Endothelial cell of umbilical vein (primary cell): Measurements from ENCODE around the gene RTN3. TPM values are rescaled to one million over a fixed set of nuclear protein-coding genes. Genes with fewer than 3 reads are reported as not detected.

Experiments
- BruUV-seq: library from RNA; stranded (reverse); fragments of 400-500 nt; replicated peaks from 2 replicates; lab custom pipeline; 2021; lab: Mats Ljungman, UMichigan
- CTCF ChIA-PET: fragments of 300-600, 350-600 bp; sonication (Branson Sonifier 250); formaldehyde crosslinking; loops from one replicate; lab custom pipeline; 2021; ENCODE audit warnings: antibody characterized with exemption, inconsistent platforms; lab: Charles Lee
- POLR2A ChIA-PET: fragments of 300-600, 350-600 bp; sonication (Branson Sonifier 250); formaldehyde crosslinking; loops from one replicate; lab custom pipeline; 2021; ENCODE audit warnings: antibody characterized with exemption, inconsistent platforms; lab: Charles Lee
- DNase-seq: peaks from one replicate; pipeline ENCODE4 v3.0.0-alpha.2; 2011; ENCODE audit warnings: low read depth, low spot score
- FAIRE-seq: peaks from 2 replicates; lab custom pipeline; 2011; peaks lifted over from hg19 to GRCh38; lab: Jason Lieb, UNC
- H2AFZ ChIP-seq: 2 replicates; pipeline ENCODE4 v1.6.0; 2012; ENCODE audit warnings: low read depth, low read length, control low read depth, inconsistent platforms
- H3K27ac ChIP-seq: 2 replicates; pipeline ENCODE4 v1.5.1; 2011; ENCODE audit warnings: low read depth, mild to moderate bottlenecking, control low read depth, low read length, moderate library complexity; ENCODE audit not compliant: insufficient read depth
- H3K27me3 ChIP-seq, 2 experiments: 2 replicates each; pipeline versions ENCODE4 v1.6.0 to v1.6.1; 2011; ENCODE audit warnings: low read length in 2 of 2, mixed read lengths in 1 of 2; ENCODE audit not compliant: control insufficient read depth in 2 of 2, insufficient read depth in 2 of 2
- H3K36me3 ChIP-seq, 2 experiments: 2 replicates in 1 of 2; 3 replicates in 1 of 2; pipeline ENCODE4 v1.5.1; 2011; ENCODE audit warnings: low read length in 2 of 2, mild to moderate bottlenecking in 1 of 2, moderate library complexity in 1 of 2; ENCODE audit not compliant: control insufficient read depth in 2 of 2, insufficient read depth in 2 of 2; ENCODE audit errors: extremely low read depth in 1 of 2
- H3K4me1 ChIP-seq: 3 replicates; pipeline ENCODE4 v1.5.1; 2011; ENCODE audit warnings: mild to moderate bottlenecking, low read length; ENCODE audit not compliant: control insufficient read depth, insufficient read depth; ENCODE audit errors: extremely low read depth
- H3K4me2 ChIP-seq: 2 replicates; pipeline ENCODE4 v1.6.1; 2011; ENCODE audit warnings: low read length, control low read depth, mixed read lengths; ENCODE audit not compliant: insufficient read depth
- H3K4me3 ChIP-seq, 3 experiments: fragments of 200-600 bp in 1 of 3; sonication (generic), shearing (Covaris generic) in 1 of 3; replicated peaks in 1 of 3; 2 replicates each; pipeline ENCODE4 v1.5.1; 2011 to 2016; ENCODE audit warnings: control low read depth in 3 of 3, low read length in 3 of 3, mild to moderate bottlenecking in 2 of 3, inconsistent platforms in 1 of 3, low read depth in 1 of 3, moderate library complexity in 1 of 3; ENCODE audit not compliant: insufficient read depth in 1 of 3
- H3K79me2 ChIP-seq: 2 replicates; pipeline ENCODE4 v1.6.0; 2012; ENCODE audit warnings: low read length, inconsistent platforms; ENCODE audit not compliant: control insufficient read depth, insufficient read depth
- H3K9ac ChIP-seq: replicated peaks from 2 replicates; pipeline ENCODE3; 2011; ENCODE audit warnings: low read length, control low read depth; ENCODE audit not compliant: insufficient read depth; ENCODE audit errors: extremely low read depth
- H3K9me1 ChIP-seq: replicated peaks from 3 replicates; pipeline ENCODE4 v1.6.0; 2011; ENCODE audit warnings: mild to moderate bottlenecking, low read length; ENCODE audit not compliant: control insufficient read depth, insufficient read depth; ENCODE audit errors: extremely low read depth
- H3K9me3 ChIP-seq: replicated peaks from 2 replicates; pipeline ENCODE4 v1.5.1; 2012; ENCODE audit warnings: low read length, inconsistent platforms; ENCODE audit not compliant: control insufficient read depth, insufficient read depth
- H4K20me1 ChIP-seq: replicated peaks from 2 replicates; pipeline ENCODE3; 2011; ENCODE audit warnings: mild to moderate bottlenecking, low read length; ENCODE audit not compliant: control insufficient read depth, insufficient read depth; ENCODE audit errors: extremely low read depth
- EZH2 ChIP-seq: IDR thresholded peaks from 2 replicates; pipeline ENCODE4 v1.6.1; 2012; ENCODE audit warnings: borderline replicate concordance, low read depth, mild to moderate bottlenecking, moderate library complexity, low read length, inconsistent platforms; ENCODE audit not compliant: severe bottlenecking
- FOS ChIP-seq: IDR thresholded peaks from 2 replicates; pipeline ENCODE4 v1.6.1; 2011; ENCODE audit warnings: mild to moderate bottlenecking, low read length, moderate library complexity, borderline replicate concordance; ENCODE audit not compliant: insufficient read depth
- GATA2 ChIP-seq: IDR thresholded peaks from 2 replicates; pipeline ENCODE4 v1.7.0; 2011; ENCODE audit warnings: low read depth, mild to moderate bottlenecking, moderate library complexity, mixed read lengths, low read length; ENCODE audit not compliant: insufficient read length, insufficient read depth
- JUN ChIP-seq: IDR thresholded peaks from 2 replicates; pipeline ENCODE4 v1.6.1; 2011; ENCODE audit warnings: borderline replicate concordance, low read depth; ENCODE audit not compliant: insufficient read length, insufficient read depth
- MYC ChIP-seq: IDR thresholded peaks from one replicate; pipeline ENCODE4 v1.6.1; 2011; ENCODE audit warnings: mild to moderate bottlenecking, low read depth, low read length
- POLR2A ChIP-seq: IDR thresholded peaks from 2 replicates; pipeline ENCODE4 v1.6.1; 2012; ENCODE audit warnings: low read depth, mild to moderate bottlenecking, control low read depth, low read length
- POLR2AphosphoS5 ChIP-seq: IDR thresholded peaks from 2 replicates; pipeline ENCODE4 v1.6.1; 2012; ENCODE audit warnings: low read depth, mild to moderate bottlenecking, control low read depth, low read length, moderate library complexity; ENCODE audit not compliant: insufficient read depth
- dilution Hi-C: fragments of 300-500 bp; cut with MboI; formaldehyde crosslinking; loops from one replicate; pipeline ENCODE4 v1.15.0; 2019; ENCODE audit warnings: low sequenced_read_pairs; ENCODE audit not compliant: extremely low pct_ligation_motif_present
- intact Hi-C: fragments of 100-400 bp; cut with micrococcal nuclease; formaldehyde crosslinking; loops from one replicate; pipeline ENCODE4 v1.10.0; 2022
- polyA plus RNA-seq, 4 experiments: library from polyadenylated mRNA; depleted of rRNA in 3 of 4; stranded (reverse) in 3 of 4; unstranded in 1 of 4; fragments of >200 nt; gene quantifications; 2 replicates each; pipeline versions ENCODE4 v1.2.1 to v1.2.3, GENCODE V29; 2011 to 2012; ENCODE audit warnings: missing spikeins in 1 of 4
- total RNA-seq: library from RNA; stranded (reverse); gene quantifications from 2 replicates; pipeline ENCODE4 v1.2.3, GENCODE V29; 2021
- TF ChIP-seq, protein P1 (sequence below): IDR thresholded peaks from 2 replicates; pipeline ENCODE4 v1.6.1; 2011; ENCODE audit not compliant: insufficient read depth, insufficient read length
- TF ChIP-seq, protein P2 (sequence below), 2 donors: IDR thresholded peaks; 1 replicate in 1 of 2; 2 replicates in 1 of 2; pipeline ENCODE4 v1.5.1; 2011; ENCODE audit warnings: low read length in 2 of 2, mild to moderate bottlenecking in 2 of 2, moderate library complexity in 2 of 2, control low read depth in 1 of 2, inconsistent platforms in 1 of 2, low read depth in 1 of 2; ENCODE audit not compliant: insufficient read depth in 1 of 2; ENCODE audit errors: extremely low read depth in 1 of 2

Gene RTN3
- total and polyA plus RNA-seq, 2 donors (not counting 3 experiments of a cell fraction or from before 2014, with no cell fraction given) = 90.6 to 112 TPM

DNA sequence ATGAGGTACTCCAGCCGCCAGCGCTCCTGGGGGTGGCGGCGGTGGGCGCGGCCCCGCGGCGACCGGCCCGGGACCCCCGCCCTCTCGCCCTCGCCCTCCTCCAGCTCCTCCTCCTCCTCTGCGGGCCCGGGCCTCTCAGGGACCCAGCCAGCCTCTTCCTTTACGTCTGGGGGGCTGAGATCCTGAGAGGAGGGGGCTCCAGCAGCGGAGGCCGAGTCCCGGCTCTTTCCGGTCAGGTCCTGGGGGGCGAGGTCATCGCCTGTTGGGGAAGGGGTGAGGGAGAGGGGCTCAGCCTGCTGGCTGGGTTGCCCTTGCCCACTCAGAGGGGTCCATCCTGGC is 83.0 kb downstream of the RTN3 start:
- DNase-seq (no peak), FAIRE-seq (no peak)
- Histone ChIP-seq H4K20me1 (no peaks in the 10 kb centered on the region), H3K4me2 (no peak overlapping the region), H3K36me3 (peaks cover 7 to 9% of the 10 kb centered on the region in 2 experiments), H3K9me1 (no peaks in the 10 kb centered on the region), H3K27me3 (no peaks in the 10 kb centered on the region), H3K79me2 (peaks cover 15% of the 10 kb centered on the region), H3K4me3 (no peak overlapping the region), H3K9me3 (no peaks in the 10 kb centered on the region), H3K9ac (no peak overlapping the region), H3K4me1 (peaks cover 17% of the 10 kb centered on the region), H2AFZ (no peak overlapping the region), H3K27ac (no peak overlapping the region)
- no TSS peak for BruUV-seq
- intact Hi-C loops = no loop called here
- dilution Hi-C loops = no loop called here
- POLR2A ChIA-PET = no interaction called here
- CTCF ChIA-PET = interaction anchor here (1.5 kb wide), 1 partner anchor 385 kb away, joined by 4 read pairs; no protein-coding TSS in a partner anchor
- TF ChIP-seq, protein P1, sequence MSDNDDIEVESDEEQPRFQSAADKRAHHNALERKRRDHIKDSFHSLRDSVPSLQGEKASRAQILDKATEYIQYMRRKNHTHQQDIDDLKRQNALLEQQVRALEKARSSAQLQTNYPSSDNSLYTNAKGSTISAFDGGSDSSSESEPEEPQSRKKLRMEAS = no peak
- TF ChIP-seq EZH2 (no peak), MYC (no peak), POLR2AphosphoS5 (no peak), JUN (no peak), GATA2 (no peak), FOS (no peak), POLR2A (no peak)
- TF ChIP-seq, protein P2, sequence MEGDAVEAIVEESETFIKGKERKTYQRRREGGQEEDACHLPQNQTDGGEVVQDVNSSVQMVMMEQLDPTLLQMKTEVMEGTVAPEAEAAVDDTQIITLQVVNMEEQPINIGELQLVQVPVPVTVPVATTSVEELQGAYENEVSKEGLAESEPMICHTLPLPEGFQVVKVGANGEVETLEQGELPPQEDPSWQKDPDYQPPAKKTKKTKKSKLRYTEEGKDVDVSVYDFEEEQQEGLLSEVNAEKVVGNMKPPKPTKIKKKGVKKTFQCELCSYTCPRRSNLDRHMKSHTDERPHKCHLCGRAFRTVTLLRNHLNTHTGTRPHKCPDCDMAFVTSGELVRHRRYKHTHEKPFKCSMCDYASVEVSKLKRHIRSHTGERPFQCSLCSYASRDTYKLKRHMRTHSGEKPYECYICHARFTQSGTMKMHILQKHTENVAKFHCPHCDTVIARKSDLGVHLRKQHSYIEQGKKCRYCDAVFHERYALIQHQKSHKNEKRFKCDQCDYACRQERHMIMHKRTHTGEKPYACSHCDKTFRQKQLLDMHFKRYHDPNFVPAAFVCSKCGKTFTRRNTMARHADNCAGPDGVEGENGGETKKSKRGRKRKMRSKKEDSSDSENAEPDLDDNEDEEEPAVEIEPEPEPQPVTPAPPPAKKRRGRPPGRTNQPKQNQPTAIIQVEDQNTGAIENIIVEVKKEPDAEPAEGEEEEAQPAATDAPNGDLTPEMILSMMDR (IDR thresholded peaks at IDR 0.05; ENCODE audit: extremely low read depth in 1 of 2, insufficient read depth in 1 of 2, low read depth in 1 of 2, low read length in 2 of 2) = no peak
